RKO (cell line): ENCODE measurements around the gene LYPD6.

Experiments used
- DNase-seq: peaks from one replicate; pipeline ENCODE4 v3.0.0-alpha.2; 2016; ENCODE audit warnings: low spot score

Gene LYPD6

GRCh38 chr2:149513461-149513860, 183.1 kb downstream of the LYPD6 start:
- DNase-seq, result no peak
